T-helper 1 cell treated with Interleukin-12 subunit alpha and Interleukin-12 subunit beta and Interleukin-4 antibody, amounts not matched to agents 30 μg/mL and 1 μg/mL, for 36 hours (primary cell): ENCODE measurements around the gene FRMPD2.
"Not testable (repeated sequence)": the region's sequence is repeated elsewhere in the genome, so short reads cannot be mapped to it uniquely, and the experiment has no call there.

Experiments used
- H3K27ac Mint-ChIP-seq: one replicate; pipeline ENCODE4 v1.8.0; 2021; ENCODE audit warnings: mild to moderate bottlenecking, mixed read lengths
- H3K27me3 Mint-ChIP-seq: one replicate; pipeline ENCODE4 v1.8.0; 2021; ENCODE audit warnings: low read depth, mixed read lengths
- H3K36me3 Mint-ChIP-seq: one replicate; pipeline ENCODE4 v1.8.0; 2021; ENCODE audit warnings: low read depth, mixed read lengths
- H3K4me1 Mint-ChIP-seq: one replicate; pipeline ENCODE4 v1.8.0; 2021; ENCODE audit warnings: low read depth, mixed read lengths
- H3K4me3 Mint-ChIP-seq: one replicate; pipeline ENCODE4 v1.8.0; 2021; ENCODE audit warnings: mild to moderate bottlenecking, moderate library complexity, mixed read lengths
- H3K9me3 Mint-ChIP-seq: one replicate; pipeline ENCODE4 v1.8.0; 2021; ENCODE audit warnings: mixed read lengths

FRMPD2 gene

DNA sequence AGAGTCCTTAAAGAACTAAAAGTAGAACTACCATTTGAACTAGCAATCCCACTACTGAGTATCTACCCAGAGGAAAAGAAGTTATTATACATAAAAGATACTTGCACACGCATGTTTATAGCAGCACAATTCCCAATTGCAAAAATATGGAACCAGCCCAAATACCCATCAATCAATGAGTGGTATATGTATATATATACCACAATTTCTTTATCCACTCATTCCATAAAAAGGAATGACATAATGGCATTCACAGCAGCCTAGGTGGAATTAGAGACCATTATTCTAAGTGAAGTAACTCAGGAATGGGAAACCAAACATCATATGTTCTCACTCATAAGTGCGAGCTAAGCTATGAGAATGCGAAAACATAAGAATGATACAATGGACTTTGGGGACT, 53.5 kb downstream of the FRMPD2 start:
- not testable (repeated sequence) for H3K9me3 Mint-ChIP-seq, H3K4me1 Mint-ChIP-seq, H3K27me3 Mint-ChIP-seq, H3K27ac Mint-ChIP-seq, H3K4me3 Mint-ChIP-seq, H3K36me3 Mint-ChIP-seq

- Mint-ChIP-seq H3K36me3 (no peaks in the 10 kb centered on the region), H3K4me1 (no peaks in the 10 kb centered on the region), H3K4me3 (no peak overlapping the region), H3K9me3 (no peaks in the 10 kb centered on the region), H3K27me3 (peaks cover 5% of the 10 kb centered on the region), H3K27ac (no peak overlapping the region)
Observed at GRCh38 chr10:48219194-48219593, 55.3 kb downstream of the FRMPD2 start.

GRCh38 chr10:48216744-48217143, 57.8 kb downstream of the FRMPD2 start:
- H3K4me3 Mint-ChIP-seq = no peak overlapping the region
- no peaks in the 10 kb centered on the region for H3K4me1 Mint-ChIP-seq
- H3K27me3 Mint-ChIP-seq = peaks cover 5% of the 10 kb centered on the region
- no peaks in the 10 kb centered on the region for H3K36me3 Mint-ChIP-seq
- no peaks in the 10 kb centered on the region for H3K9me3 Mint-ChIP-seq
- H3K27ac Mint-ChIP-seq = no peak overlapping the region

GRCh38 chr10:48216204-48216505, 58.3 kb downstream of the FRMPD2 start:
- Mint-ChIP-seq H3K4me3 (no peak overlapping the region), H3K27me3 (peaks cover 5% of the 10 kb centered on the region), H3K36me3 (no peaks in the 10 kb centered on the region), H3K9me3 (no peaks in the 10 kb centered on the region), H3K27ac (no peak overlapping the region), H3K4me1 (no peaks in the 10 kb centered on the region)

DNA sequence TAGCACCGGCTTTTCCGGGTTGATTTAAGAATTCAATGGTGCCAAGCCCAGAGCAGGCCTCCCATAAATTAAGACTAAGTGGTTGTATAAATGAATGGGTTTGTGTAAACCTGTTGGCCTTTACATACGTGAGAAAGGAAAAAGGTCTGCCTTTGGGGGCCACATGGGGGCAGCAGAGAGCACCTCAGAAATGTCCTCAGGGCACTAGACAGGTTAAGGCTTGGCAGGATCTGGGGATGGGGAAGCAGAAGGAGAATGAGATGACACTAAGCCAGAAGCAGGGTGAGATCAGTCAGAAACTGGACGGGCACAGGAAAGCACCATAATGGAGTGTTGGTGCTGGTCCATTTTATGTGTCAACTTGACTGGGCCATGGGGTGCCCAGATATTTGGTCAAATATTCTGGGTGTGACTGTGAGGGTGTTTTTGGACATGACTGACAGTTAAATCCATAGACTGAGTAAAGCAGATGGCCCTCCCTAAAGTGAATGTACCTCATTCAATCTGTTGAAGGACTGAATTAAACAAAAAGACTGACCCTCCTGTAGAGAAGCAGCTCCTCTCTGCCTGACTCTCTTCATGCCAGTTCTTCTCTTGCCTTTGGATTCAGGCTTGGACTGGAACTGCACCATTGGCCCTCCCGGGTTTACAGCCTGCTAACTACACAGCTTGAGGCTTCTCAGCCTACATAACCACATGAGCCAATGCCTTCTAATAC, 58.9 kb downstream of the FRMPD2 start:
- H3K27me3 Mint-ChIP-seq = peaks cover 2% of the 10 kb centered on the region

GRCh38 chr10:48214716-48215485, 59.6 kb downstream of the FRMPD2 start:
- Mint-ChIP-seq H3K9me3 (no peaks in the 10 kb centered on the region), H3K36me3 (no peaks in the 10 kb centered on the region), H3K27me3 (no peaks in the 10 kb centered on the region), H3K4me1 (no peaks in the 10 kb centered on the region), H3K4me3 (no peak overlapping the region), H3K27ac (no peak overlapping the region)

More for the DNA sequence above, 58.9 kb downstream of the FRMPD2 start:
- no peak overlapping the region for H3K4me3 Mint-ChIP-seq
- no peak overlapping the region for H3K27ac Mint-ChIP-seq
- no peaks in the 10 kb centered on the region for H3K9me3 Mint-ChIP-seq
- no peaks in the 10 kb centered on the region for H3K36me3 Mint-ChIP-seq
- no peaks in the 10 kb centered on the region for H3K4me1 Mint-ChIP-seq

- H3K27ac Mint-ChIP-seq = no peak overlapping the region
- H3K9me3 Mint-ChIP-seq = no peaks in the 10 kb centered on the region
- H3K27me3 Mint-ChIP-seq = no peaks in the 10 kb centered on the region
- no peaks in the 10 kb centered on the region for H3K36me3 Mint-ChIP-seq
- no peak overlapping the region for H3K4me3 Mint-ChIP-seq
- H3K4me1 Mint-ChIP-seq = no peaks in the 10 kb centered on the region
Observed at GRCh38 chr10:48213047-48213446, 61.4 kb downstream of the FRMPD2 start.

DNA sequence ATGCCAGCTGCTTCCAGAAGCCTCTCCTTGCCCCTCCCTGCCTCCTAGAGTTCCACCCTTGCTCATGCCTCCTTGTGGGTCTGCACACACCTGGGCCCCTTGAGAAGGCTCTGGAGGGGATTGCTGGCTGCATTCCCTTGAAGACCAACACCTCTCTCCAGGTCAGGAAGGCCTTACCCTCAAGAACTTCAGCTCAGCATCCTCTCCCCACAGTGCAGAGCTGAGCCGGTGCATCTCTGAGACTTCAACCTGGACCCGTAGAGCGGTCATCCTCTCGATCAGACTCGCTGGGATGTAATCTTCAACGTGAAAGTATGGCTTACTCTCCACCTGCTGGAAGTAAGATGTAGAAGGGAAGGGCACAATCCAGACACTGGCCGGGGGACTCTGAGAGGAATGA, 62.7 kb downstream of the FRMPD2 start:
- Mint-ChIP-seq H3K4me3 (no peak overlapping the region), H3K27ac (no peak overlapping the region), H3K9me3 (no peaks in the 10 kb centered on the region), H3K36me3 (no peaks in the 10 kb centered on the region), H3K27me3 (no peaks in the 10 kb centered on the region), H3K4me1 (no peaks in the 10 kb centered on the region)

DNA sequence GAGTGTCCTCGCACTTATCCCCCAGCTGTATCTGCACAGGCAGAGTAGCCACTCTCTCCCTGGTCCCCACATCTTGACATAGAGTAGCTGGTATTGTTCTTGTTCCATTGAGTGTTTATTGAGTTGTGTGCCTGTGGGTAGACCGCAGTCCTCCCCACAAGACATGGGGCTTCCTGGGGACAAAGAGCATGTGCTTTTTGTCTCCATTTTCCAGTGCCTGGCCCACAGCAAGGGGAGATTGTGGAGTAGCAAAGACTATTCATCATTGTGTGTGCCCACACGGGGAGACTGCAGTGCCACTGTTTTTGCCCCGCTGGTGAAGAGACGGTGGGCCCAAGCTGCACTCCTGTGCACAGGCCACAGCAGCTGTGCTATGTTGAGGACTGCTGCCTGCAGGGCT, 63.5 kb downstream of the FRMPD2 start:
- H3K36me3 Mint-ChIP-seq = no peaks in the 10 kb centered on the region
- H3K9me3 Mint-ChIP-seq = no peaks in the 10 kb centered on the region
- no peaks in the 10 kb centered on the region for H3K4me1 Mint-ChIP-seq
- no peak overlapping the region for H3K4me3 Mint-ChIP-seq
- no peaks in the 10 kb centered on the region for H3K27me3 Mint-ChIP-seq
- H3K27ac Mint-ChIP-seq = no peak overlapping the region

DNA sequence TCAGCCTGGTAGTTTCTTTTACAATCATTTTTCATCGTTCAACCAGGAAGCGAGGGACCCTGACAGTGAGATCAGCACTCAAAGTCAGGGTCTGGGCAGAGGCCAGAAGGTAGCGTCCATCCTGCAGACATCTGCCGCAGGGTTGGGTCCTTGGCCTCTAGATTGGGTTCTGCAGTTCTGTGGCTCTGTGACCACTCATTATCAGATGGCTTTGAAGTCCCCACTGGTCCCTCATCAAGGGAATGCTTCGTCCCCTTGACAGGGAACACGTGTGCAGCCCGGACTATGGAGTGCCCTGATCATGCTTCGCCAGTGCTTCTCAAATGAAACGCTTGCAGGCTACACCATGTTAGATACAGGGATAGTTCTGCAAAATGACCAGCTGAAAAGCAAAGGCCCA, 64.1 kb downstream of the FRMPD2 start:
- Mint-ChIP-seq H3K36me3 (no peaks in the 10 kb centered on the region), H3K27ac (no peak overlapping the region), H3K4me3 (no peak overlapping the region), H3K27me3 (no peaks in the 10 kb centered on the region), H3K9me3 (no peaks in the 10 kb centered on the region), H3K4me1 (no peaks in the 10 kb centered on the region)

DNA sequence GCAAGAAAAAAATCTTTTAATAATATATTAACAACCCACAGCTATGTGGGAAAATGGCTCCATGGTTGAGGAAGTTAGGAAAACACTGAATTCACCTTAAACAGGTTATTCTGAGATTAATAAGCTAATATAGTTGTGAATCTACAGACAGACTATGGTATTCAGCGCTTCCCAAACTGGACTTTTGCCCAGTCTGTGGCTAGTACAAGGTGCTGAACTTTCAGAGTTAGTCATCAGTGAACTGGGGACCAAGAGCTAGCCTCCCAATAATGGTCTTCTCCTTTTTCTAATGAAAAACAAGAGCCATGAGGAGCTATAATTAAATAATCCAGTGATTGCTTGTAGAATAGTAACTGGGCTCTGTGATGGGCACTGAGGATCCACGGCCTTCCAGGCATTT, 65.3 kb downstream of the FRMPD2 start:
- Mint-ChIP-seq H3K27ac (no peak overlapping the region), H3K4me3 (no peak overlapping the region), H3K27me3 (no peaks in the 10 kb centered on the region), H3K9me3 (no peaks in the 10 kb centered on the region), H3K4me1 (no peaks in the 10 kb centered on the region), H3K36me3 (no peaks in the 10 kb centered on the region)

- no peaks in the 10 kb centered on the region for H3K4me1 Mint-ChIP-seq
- no peaks in the 10 kb centered on the region for H3K9me3 Mint-ChIP-seq
- H3K4me3 Mint-ChIP-seq = no peak overlapping the region
- no peak overlapping the region for H3K27ac Mint-ChIP-seq
- no peaks in the 10 kb centered on the region for H3K36me3 Mint-ChIP-seq
- H3K27me3 Mint-ChIP-seq = no peaks in the 10 kb centered on the region
Observed at GRCh38 chr10:48207853-48208252, 66.6 kb downstream of the FRMPD2 start.

GRCh38 chr10:48206482-48207250, 67.8 kb downstream of the FRMPD2 start:
- Mint-ChIP-seq H3K27ac (no peak overlapping the region), H3K4me3 (no peak overlapping the region), H3K4me1 (no peaks in the 10 kb centered on the region), H3K27me3 (no peaks in the 10 kb centered on the region), H3K9me3 (no peaks in the 10 kb centered on the region), H3K36me3 (no peaks in the 10 kb centered on the region)

DNA sequence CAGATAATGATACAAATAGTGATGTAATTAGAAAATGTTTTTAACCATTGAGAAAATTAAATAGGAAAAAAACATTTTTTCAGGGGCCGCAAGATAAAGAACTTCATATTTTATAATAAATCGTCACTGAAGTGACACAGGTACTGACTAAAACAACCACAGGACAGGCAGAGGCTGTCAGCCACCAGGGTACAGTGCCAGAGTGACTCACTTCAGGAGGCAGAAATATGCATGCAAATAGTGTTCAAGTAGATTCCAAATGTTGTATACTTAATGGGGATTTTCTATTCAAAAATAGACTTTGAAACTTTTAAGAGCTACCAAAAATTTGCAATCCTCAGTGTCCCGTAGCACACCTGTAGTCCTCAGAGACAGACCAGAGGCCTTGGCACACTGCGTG, 68.6 kb downstream of the FRMPD2 start:
- no peaks in the 10 kb centered on the region for H3K9me3 Mint-ChIP-seq
- no peak overlapping the region for H3K27ac Mint-ChIP-seq
- no peaks in the 10 kb centered on the region for H3K36me3 Mint-ChIP-seq
- H3K27me3 Mint-ChIP-seq = no peaks in the 10 kb centered on the region
- H3K4me3 Mint-ChIP-seq = no peak overlapping the region
- no peaks in the 10 kb centered on the region for H3K4me1 Mint-ChIP-seq
